Dermis blood vessel endothelial cell (primary cell): ENCODE results near the gene DAPK2. TPM values are rescaled to one million over a fixed set of nuclear protein-coding genes. Genes with fewer than 3 reads are reported as not detected.
"Not testable (repeated sequence)": the region's sequence is repeated elsewhere in the genome, so short reads cannot be mapped to it uniquely, and the experiment has no call there.

Source experiments
- DNase-seq: peaks from one replicate; pipeline ENCODE4 v3.0.0; 2010
- total RNA-seq: library from RNA; depleted of rRNA; stranded (reverse); fragments of >200 nt; gene quantifications from 2 replicates; pipeline ENCODE4 v1.2.3, GENCODE V29; 2014

The DAPK2 gene
- 6.5 and 21.1 TPM in 2 replicates for total RNA-seq

DNA sequence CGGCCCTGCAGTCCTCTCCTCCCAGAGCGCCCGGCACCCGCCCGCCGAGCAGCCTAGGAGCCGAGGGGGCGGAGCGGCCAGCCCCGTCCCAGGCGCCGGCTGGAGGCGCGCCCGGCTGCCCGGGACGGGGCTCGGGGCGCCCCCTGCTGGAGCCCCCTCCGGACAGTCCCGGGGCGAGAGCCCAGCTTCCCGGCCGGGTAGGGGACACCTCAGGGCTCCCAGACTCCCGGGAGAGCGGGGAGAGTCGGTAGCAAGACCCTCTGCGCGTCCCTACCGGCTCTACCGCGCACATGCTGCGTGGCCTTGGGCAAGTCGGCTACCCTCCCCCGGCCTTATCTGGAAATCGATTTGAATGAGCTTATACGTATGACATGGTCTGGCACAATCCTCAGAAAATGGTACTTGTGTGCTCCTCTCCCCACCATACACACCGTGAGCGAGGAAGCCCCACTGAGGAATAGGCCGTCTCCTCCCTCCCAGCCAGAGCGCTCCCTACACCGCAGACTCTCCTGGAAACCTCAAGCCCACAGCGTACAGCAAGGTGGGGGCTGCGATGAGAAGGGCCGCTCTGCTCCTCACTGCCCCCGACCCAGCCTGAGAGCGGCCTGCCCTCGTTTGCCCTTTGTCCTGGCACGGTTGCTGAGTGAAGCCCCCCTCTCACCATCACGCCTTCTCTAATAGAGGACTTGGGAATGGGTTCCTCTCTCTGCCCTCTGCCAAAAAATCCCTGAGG is at the start of gene DAPK2:
DAPK2 (minus strand) TSS at position 65 of the 733 bp plus-strand sequence. CDS start 6,224 bp downstream, outside the sequence.
- peak; percentile 76 for DNase-seq

DNA sequence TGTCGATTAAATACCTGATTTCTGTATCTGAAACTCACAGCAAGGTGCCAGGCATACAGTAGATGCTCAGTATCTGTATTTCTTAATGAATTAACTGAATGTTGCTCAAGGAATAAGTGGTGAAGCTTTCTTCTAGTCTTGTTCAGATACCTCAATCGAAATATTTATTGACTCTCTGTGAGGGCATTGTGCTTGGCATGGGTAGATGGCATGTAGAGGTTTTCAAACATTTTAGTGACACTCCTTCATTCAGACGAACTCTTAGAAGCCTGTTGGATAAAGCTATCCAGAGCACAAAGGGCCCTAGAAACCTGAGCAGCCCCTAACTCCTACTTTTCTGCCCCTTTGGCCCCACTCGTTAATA is 49.1 kb upstream of the DAPK2 start:
- DNase-seq, result peak; percentile 12

DNA sequence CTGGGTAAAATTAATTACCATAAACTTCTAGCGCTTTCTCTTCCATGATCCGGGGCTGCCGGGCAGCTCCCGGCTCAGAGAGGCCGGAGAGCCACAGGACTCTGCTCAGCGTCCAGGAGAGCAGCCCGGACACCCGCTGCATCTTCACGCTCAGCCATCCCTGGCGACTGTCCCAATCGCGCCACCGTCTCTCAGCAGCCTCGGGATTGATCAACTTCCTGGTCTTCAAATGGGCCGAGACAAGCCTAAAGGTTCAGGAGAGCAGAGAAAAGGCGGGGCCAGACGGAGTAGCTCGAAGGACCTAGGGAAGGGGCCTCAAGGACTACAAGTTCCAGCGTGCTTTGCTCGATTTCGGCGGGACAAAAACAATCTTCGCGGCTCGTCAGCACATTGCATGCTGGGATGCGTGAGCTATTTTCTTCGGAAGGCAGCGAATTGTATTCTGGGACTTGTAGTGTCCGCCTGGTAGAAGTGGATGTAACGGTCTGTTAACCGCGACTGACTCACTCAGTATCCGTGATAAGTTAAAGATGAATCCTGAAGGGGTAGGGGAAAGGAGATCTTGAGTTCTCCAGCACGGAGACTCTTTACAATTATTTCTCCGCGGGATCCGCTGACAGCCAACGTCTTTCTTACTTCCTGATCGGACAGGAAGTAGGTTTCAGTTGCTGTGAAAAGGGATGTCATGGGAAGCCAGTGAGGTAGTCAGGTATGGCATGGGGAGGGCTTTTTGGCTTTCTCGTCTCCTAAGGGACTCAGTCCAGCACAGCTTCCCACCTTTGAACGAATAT is 47.5 kb upstream of the DAPK2 start, which contains the start of gene CIAO2A:
CIAO2A (minus strand) TSS at position 212 of the 791 bp plus-strand sequence; CDS start at position 142, 70 bp downstream.
- DNase-seq, result peak; percentile 99

DNA sequence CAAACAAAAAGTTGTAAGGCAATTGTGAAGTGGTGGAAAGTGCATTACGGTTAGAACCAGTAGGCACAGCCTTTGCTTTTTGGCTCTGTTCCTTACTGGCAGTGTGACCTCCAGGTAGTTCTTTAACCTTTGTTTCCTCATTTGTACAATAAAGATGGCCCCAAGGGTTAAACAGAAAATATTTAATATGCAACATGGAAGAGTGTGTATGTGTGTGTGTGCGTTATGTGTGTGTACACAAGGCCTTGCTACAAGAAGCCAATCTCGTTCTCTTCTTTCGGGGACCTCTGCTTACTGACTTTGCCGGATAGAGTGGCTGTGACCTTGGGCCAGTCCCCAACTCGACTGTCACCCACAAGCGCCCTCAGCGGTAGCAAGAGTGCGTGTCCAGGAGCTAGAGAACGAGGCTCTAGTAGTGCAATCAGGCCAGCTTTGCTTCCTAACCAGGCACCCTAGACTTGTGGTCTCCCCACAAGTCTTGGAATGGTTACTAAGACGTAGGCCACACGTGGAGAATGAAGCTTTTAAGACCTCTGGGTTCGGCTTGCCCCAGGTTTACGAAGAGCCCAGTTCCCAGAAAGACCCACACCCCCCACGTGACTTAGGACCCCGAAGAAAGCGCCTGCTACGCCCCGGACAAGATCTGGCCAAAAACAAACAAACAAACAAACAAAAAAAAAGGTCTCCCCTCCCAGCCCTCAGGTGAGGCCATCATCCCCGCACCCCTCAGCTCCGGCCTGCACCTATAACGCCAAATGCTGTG is 46.8 kb upstream of the DAPK2 start:
- DNase-seq, result peak; percentile 56

DNA sequence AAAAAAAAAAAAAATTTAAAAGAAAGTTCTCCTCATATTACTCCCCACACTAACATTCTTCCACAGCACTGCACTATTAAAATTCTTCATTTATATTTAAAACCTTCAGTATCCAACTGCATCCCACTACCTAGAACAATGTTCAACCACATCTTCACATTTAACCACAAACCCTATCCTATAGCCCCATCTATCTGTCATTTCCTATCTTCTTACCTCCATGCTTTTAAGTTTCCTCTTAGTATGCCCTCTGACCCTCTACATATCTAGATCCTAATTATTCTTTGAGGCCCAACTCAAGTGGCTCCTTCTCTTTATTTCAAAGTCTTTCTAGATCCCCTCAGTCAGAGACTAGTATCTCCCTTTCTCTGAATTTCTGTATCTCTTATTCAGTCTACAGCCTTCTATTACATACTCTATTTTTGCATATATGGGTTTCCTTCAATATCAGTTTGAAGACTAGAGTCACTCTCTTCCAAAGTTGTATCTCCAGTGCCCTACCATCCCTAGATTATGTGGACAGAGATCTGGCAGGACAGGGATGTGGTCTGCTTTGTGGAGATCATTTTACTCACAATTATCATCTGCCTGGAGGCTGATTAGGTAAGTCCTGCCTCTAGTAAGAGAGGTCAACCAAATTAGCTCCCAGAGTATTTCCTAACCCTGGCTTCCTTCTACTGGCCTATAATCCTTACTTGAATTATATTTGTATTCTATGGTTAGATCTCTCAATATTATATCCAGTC is 46.0 kb upstream of the DAPK2 start:
- no peak for DNase-seq

DNA sequence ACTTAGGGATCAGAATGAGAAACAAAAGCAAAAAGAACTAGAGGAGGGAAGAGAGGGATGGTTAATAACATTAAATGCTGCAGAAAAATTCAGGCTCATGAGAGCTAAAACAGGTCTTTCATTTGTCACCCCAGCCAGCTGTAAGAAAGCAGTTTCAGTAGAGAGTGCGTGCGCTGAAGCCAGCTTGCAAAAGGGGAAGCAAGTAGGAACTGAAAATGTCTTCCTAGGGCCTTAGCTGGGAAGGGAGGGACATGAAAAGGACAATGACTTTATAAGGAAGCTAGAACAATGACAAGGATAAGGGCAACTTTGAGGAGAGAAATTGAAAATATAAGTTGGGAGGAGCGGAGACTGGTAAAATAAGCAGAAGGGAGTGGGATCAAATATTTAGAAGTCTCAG is 44.2 kb upstream of the DAPK2 start:
- no peak for DNase-seq

DNA sequence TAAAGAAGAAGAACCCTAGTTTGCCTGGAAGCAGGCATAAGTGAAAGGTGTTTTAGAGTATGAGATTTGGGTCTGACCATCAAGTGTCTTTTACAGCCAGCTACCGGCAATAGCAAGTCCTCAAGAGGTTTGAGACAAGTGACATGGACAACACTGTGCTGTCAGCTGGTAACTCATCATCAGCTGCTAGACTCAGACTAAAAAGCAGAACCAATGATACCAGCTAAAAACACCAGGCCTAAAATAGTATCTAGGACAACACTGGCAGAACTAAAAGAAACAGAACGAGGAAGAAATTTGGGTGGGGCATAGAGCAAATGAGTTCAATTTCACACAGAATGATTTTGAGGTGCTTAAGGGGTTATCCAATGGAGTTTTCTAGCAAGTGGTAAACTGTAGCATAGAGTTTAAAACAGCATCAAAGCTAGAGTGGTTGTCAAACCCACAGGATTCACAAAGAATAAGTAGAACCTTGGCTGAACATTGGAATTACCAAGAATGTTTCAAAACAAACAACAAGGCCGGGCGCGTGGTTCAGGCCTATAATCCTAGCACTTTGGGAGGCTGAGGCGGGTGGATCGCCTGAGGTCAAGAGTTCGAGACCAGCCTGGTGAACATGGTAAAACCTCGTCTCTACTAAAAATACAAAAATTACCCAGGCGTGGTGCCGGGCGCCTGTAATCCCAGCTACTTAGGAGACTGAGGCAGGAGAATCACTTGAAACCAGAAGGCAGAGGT is 43.4 kb upstream of the DAPK2 start:
- DNase-seq, result no peak

DNA sequence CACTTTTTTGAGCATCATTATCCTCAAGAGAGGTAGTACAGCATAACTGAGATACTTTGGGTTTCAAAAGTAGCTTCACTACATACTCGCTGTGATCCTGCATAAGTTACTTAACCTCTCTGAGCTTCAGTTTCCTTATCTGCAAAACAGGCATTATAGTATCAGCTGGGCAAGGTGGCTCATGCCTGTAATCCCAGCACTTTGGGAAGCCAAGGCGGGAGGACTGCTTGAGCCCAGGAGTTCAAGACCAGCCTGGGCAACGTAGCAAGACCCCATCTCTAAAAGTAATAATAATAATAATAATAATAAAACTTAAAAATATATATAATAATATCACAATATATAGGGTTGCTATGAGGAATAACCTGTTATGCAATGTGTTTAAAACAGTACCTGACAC is 36.5 kb upstream of the DAPK2 start:
- no peak for DNase-seq

DNA sequence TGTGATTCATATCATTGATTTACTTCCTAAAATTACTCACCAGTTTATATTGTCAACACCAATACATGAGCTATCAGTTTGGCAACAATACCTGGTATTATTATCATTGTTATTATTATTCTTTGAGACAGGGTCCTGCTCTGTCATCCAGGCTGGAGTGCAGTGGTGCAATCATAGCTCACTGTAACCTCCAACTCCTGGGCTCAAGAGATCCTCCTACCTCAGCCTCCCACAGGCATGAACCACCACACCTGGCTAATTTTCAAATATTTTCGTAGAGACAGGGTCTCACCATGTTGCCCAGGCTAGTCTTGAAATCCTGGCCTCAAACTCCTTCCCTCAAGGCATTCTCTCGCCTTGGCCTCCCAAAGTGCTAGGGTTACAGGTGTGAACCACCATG is 27.2 kb upstream of the DAPK2 start:
- DNase-seq, result peak; percentile 23

DNA sequence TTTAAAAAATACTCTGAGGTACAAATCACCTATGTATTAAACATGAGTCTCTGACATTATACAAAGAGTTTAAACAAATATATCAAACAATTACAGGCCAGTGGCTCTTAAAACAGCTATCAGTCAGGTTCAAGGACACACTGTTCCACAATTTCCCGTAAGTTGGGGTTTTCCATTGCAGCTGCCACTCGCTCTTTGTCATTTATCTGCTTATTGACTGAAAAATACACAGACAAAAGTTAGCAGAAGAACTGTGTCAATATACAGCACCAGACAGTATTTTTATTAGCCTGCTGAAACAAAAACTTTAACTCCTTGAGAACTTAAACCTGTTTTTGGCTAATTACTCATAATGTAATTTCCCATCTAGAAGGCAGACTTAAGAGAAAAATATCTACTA is 26.5 kb upstream of the DAPK2 start:
- peak; percentile 58 for DNase-seq

DNA sequence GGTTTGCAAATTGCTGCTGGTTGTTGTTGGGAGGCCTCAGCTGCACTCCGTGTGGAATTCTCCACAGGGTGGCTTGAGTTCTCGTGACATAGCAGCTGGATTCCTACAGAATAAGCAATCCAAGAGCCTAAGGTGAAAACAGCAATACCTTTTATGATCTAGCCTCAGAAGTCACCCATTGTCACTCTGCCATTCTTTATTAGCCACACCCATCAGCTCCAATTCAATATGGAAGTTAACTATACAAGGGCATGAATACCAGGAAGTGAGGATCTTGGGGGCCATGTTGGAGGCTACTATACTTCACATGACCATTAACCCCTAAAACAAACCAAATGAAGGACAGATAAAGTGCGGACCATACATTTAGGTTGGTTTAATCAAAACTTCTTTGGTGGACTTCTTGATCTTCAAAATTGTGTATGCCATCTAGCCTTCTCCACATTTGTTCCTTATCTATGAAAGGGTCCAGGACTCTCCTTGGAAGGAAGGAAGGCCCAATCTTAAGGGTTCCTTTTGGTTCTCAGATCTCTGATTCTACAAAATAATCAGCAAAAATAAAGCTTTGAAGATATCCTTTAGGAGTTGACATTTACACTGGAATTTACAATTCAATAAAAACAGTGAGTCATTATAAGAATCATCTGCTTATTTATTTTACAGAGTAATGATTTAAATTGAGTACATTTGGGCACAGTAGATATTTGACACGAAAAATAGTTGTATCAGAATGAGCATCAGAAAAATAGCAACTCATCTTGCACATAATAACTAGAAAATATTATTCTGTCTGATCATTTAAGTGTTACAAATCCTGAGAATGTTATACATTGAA is 25.9 kb upstream of the DAPK2 start:
- peak; percentile 15 for DNase-seq

DNA sequence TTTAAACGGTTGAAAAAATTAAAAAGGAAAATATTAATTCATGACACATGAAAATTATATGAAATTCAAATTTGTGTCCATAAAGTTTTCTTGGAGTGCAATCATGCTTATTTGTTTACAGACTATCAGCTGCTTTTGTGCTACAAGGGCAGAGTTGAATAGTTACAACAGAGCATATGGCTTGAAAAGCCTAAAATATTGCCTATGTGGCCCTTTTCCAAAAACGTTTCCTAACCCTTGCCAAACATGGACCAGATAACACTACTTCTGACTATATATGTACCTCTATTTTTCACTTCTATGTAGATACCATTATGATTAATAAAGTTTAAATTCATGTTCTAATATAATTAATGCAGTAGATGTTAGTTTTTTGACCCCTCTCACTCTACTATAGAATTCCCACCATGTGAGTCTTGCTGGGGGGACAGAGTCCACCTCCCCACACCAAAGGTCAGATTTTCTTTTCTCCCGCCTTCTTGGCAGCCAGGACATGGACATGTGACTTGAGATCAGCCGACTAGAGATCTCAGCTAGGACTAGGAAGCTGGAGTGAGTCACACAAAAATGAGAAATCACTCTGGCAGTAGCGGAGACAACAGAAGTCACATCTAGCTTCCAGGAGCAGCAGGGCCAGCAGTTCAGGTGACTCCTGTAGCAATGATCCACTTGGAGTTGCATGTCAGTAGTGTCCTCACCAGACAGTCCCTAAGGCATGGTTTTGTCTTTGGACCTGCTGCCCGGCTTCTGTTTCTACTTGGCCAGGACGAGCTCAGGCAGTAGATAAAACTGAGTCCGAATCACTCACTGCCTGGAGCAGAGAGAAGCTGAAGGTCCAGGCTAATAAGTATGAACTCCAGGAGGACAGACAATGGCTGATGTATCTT is 24.9 kb upstream of the DAPK2 start:
- DNase-seq, result peak; percentile 92

DNA sequence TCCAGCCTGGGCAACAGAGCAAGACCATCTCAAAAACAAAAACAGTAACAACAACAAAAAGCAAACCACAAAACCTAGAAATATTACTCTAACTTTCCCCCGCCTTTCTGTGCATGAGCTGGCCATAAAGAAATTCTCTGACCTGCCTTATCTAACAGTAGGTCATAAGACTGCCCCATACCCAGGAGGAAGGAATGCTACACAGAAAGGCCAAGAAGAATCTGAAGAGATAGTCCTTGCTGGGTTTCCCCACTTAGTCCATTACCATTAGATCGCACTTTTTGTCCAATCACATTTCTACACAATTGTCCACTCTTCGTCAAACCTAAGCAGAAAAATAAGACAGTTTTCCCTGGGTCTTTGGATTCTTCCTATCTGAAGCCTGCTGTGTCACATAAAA is 23.8 kb upstream of the DAPK2 start:
- DNase-seq, result no peak

DNA sequence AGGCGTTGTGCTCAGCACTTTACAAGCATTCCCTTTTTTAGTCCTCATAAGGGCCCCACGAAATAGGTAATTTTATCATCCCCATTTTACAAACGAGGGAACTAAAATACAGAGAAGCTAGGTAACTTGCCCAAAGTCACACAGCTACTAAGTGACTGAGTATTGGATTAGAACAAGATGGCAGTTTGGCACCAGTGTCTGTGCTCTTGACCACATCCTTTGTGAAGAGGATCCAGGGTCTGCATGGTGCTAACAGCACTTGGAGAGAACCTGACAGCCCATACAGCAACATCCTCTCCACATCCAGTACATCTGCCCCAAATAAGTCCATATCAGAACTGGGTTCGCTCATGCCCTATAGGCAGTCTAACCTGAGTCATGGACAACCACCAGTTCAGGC is 21.8 kb upstream of the DAPK2 start:
- no peak for DNase-seq

DNA sequence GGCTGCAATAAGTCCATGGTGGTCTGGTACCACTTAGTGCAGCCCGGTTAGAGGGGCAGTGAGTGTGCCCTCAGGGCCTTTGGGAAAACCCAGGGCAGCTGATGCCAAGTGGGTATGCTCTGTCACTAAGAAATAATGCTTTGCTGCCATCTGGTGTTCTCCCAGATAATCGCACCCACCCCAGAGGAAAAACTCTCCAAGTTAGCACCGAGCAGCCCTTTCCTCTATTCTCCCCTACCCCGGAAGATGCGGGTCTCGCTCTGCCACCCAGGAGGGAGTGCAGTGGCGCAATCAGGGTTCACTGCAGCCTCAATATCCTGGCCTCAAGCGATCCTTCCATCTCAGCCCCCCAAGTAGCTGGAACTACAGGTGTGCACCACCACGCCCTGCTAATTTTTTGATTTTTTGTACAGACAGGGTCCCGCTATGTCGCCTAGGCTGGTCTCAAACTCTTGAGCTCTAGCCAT is 21.3 kb upstream of the DAPK2 start:
- peak; percentile 76 for DNase-seq

DNA sequence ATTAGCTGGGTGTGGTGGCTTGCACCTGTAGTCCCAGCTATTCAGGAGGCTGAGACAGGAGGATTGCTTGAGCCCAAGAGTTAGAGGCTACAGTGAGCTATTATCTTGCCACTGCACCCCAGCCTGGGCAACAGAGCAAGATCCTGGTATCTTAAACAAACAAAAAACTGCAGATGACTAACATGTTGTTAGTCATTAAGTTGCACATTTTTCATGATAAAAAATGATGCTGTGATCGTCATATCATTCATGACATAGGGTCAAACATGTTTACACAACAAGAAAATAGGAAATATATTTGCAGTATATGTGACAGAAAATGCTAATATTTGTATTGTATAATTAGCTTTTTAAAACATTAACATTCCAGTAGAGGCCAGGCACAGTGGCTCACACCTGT is 20.2 kb upstream of the DAPK2 start:
- no peak for DNase-seq

DNA sequence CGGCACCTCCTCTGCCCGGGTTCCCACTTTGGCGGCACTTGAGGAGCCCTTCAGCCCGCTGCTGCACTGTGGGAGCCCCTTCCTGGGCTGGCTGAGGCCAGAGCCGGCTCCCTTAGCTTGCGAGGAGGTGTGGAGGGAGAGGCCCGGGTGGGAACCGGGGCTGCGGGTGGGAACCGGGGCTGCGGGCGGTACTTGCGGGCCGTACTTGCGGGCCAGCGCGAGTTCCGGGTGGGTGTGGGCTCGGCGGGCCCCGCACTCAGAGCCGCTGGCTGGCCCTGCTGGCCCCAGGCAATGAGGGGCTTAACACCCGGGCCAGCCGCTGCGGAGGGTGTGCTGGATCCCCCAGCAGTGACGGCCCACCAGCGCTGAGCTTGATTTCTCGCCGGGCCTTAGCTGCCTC is 14.4 kb upstream of the DAPK2 start:
- DNase-seq, result no peak

DNA sequence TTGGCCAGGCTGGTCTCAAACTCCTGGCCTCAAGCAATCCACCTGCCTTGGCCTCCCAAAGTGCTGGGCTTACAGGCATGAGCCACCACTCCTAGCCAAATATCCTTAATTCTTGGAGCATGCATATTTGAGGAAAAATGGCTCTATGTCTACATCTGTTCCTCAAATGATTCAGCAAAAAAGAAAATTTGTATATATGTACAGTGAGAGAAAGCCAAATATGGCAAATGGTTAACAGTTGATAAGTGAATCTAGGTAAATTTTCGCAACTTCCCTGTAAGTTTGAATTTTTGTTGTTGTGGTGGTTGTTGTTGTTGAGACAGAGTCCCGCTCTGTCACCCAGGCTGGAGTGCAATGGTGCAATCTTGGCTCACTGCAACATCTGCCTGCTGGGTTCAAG is 12.8 kb upstream of the DAPK2 start:
- not testable (repeated sequence) for DNase-seq

DNA sequence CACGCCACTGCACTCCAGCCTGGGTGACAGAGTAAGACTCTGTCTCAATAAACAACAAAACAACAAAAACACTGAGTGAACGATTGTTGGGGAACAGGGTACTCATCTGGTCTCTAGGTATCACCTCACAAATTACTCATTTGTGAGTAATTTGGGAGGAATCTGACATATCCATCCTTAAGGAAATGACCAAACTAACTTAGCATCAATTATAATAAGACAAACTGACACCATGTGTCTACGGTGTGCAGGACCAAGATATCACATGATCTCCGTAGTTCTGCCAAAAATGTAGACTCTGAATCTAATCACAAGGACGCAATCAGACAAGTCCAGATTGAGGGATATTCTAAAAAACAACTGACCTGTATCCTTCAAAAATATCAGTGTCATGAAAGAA is 12.0 kb upstream of the DAPK2 start:
- DNase-seq, result peak; percentile 17

DNA sequence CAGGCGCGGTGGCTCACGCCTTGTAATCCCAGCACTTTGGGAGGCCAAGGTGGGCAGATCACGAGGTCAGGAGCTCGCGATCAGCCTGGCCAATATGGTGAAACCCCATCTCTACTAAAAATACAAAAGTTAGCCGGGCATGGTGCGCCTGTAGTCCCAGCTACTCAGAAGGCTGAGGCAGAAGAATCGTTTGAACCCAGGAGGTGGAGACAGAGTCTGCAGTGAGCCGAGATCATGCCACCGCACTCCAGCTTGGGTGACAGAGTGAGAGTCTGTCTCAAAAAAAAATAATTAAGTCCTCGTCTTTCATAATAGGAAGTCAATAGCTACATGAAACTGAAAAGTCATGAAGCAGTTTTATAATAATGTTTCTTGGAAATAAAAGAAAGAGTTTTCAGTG is 7.4 kb upstream of the DAPK2 start:
- DNase-seq, result not testable (repeated sequence)
